Kidney tubule cell (primary cell): ENCODE data around the gene BMPR2.

Experiments
- DNase-seq: peaks from one replicate; pipeline ENCODE4 v3.0.0-alpha.2; 2018; ENCODE audit warnings: low spot score

Gene BMPR2

DNA sequence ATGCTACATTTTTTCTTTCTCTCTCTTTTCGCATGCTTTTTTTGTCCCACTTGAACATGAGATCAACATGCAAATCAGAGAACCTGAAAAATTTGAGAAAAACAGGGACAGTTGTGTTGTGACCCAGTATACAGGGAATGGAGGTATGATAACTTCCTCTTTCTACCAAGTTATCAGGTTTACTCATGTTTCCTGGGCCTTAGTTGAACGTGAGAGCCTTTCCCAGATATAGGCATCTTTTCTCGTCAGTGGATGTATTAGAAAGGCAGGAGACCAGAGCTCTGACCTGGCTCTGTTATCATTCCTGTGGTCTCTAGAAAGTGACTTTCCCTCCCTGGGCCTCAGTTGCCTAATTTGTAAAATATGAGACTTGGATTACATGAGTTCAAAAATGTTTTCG, 228.6 kb downstream of the BMPR2 start:
- no peak for DNase-seq

DNA sequence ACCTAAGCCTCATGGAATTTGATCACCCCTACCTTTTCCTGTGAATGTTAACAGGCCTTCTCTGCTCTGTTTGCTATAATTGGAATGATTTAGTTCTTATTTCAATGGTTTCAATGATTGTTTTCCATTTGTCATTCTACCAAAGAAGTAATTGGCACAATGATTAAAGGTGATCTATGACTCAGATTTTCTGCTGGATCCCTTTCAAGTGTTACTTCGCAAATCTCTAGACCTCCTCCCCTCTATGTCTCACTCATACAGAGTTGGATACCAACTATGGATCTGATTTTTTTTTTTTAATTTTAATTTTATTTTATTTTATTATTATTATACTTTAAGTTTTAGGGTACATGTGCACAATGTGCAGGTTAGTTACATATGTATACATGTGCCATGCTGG, 229.0 kb downstream of the BMPR2 start:
- no peak for DNase-seq

DNA sequence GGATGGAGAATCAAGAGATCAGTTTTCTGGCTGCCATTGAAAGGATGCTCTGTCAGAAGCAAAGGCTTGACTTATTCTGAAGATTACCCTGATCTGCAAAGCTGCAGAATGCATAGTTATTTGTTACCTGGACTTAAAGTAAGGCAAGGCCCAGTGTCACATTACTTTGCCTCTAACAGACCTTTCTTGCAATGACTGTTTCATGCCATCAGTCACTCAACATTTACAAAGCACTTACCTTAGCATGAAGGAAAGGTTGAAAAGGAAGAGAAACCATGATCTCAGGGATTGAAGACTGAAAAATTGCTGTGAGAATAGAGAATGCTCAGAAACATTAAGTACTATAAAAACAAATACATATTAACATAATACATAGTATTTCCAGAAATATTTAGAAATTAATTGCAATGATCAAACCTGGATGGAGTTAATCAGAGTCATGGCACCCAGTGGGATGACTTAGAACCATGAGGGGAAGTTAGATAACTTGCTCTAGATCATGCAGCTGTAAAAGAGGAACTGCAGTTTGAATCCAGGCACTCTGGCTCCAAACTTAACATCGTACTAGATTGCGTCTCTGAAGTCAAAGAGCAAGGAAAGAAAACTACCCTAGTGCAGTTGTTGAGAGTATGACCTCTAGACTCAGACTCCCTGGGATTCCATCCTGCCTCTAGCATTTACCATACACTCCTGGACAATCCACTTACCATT, 232.2 kb downstream of the BMPR2 start:
- no peak for DNase-seq

DNA sequence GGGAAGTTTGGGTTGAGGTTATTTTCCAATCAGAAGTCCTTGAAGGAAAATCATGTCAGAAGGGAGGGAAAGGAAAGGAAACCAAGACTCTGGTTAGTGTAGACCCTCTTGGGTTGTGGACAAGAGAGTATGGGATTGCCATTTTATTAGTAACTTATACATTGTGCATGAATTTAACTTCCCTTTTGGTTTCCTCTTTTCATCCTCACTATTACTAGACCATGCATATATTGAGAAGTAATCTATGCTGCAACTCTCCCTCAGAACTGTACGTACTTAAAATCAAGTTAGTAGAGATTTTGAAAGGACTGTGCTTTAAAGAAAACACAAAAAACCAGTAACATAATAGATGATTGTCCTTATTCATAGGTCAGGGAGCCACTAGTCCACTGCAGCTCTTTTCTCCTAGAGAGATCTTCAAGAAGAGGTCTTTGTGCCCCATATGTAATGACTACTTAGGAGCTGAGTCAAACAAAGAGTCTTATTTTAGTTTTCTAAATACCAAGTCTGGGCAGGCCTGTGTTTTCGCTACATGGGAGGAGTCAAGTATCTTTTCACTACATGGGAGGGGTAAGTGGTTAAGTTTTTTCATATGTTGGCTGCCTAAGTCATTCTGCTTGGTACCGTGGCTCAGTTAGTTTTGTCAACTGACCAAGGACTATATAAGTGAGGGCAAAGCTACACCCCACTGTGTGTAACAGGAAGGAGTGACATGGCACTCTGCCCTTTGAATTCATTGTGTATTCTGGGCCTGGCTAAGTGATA, 233.4 kb downstream of the BMPR2 start:
- no peak for DNase-seq

DNA sequence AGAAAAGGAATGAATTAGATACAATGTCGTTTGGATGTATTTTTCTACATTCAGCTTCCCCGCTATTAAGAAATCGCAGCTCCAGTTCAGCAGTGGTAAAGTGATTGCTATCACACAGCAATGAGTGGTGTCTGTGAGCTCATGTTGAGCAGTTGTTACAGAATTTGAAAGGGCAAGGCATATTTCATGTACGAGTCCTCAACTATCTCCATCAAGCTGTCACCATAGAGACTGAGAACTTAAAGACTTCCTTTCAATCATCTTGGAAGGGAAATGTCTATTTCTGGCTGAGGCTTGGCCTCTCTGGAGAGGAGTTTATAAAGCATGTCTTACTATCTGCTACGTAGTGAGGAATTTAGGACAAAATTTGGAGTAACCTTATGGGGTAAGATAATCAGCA, 234.3 kb downstream of the BMPR2 start:
- DNase-seq, result peak; percentile 4

DNA sequence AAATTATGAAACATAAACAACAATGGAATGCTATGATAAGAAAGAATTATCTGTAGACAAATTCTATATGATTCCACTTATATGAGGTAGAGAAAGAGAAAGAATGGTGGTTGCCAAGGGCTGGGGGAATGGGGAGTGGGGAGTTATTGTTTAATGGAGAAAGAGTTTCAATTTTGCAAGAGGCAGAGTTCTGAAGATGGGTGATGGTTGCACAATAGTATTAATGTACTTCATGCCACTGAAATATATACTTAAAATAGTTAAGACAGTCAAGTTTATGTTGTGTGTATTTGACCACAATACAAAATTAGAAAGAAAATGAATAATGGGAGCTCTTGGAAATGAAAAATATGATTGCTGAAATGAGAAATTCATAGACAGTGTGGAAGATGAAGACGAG, 236.0 kb downstream of the BMPR2 start:
- no peak for DNase-seq

DNA sequence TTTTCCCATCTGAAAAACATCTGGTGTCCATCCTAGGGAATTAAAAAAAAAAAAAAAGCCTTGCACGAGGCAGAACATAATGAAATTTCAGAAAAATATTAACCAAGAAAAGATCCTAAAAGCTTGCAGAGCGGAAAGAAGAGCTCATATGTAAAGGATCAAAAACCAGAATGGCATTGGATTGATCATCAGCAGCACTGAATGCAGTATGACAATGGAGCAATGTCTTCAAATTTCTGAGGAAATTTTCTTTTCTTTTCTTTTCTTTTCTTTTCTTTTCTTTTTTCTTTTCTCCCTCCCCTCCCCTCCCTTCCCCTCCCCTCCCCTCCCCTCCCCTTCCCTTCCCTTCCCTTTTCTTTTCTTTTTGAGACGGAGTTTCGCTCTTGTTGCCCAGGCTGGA, 237.4 kb downstream of the BMPR2 start:
- no peak for DNase-seq
